ENCODE measurements around the gene ASTN2.

ASTN2 gene

GRCh38 chr9:116587919-116588318 lies 826.9 kb downstream of the ASTN2 start:
- DNase-seq = no peak

DNA sequence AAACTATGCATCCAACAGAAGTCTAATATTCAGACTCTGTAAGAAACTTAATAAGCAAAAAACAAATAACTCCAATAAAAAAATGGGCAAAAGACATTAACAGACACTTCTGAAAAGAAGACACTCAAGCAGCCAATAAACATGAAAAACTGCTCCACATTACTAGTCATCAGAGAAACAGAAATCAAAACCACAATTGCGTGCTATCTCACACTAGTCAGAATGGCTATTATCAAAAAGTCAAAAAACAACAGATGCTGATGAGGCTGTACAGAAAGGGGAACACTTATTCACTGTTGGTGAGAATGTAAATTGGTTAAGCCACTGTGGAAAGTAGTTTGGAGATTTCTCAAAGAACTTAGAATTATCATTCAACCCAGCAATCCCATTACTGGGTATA lies 829.0 kb downstream of the ASTN2 start:
- no peak for DNase-seq

- no peak for DNase-seq
These were observed 829.7 kb downstream of the ASTN2 start for GRCh38 chr9:116585204-116585603.

DNA sequence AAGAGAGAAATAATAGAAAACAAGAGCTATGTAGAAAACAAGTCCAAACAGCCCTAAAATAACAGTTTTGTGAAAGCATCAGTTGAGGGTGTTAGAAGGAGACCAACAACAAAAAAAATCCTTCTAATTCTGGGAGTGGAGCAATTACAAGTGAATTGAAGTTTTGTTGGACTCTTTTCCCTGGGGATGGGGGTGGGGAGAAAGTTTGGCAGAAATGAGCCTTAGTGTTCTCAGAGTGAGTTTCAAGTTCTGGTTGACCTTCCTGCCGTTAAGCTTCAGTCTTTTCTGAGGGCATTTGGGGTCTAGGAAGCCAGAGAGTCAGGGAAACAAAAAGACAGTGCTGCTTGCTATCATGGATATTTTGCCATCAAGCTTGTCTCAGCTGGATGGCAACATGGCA lies 834.0 kb downstream of the ASTN2 start:
- no peak for DNase-seq

DNA sequence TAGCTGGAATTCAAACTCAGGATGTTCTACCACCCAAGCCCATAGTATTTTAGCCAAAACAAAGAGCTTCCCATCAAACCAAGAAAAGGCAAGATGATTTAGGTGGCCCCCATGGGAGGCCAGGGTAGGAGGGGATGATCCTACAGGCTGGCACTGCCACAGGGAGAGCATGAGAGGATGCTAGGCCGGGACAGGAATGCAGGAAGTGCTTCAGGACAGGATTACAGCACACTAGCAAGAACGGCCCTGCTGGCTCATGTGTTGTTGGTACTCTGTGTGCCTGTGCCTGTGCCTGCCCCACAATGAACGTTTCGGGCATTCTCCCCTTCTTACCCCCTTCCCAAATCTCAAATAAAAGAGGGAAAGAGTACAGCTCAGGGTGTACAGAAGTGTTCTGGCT lies 838.5 kb downstream of the ASTN2 start:
- no peak for DNase-seq

DNA sequence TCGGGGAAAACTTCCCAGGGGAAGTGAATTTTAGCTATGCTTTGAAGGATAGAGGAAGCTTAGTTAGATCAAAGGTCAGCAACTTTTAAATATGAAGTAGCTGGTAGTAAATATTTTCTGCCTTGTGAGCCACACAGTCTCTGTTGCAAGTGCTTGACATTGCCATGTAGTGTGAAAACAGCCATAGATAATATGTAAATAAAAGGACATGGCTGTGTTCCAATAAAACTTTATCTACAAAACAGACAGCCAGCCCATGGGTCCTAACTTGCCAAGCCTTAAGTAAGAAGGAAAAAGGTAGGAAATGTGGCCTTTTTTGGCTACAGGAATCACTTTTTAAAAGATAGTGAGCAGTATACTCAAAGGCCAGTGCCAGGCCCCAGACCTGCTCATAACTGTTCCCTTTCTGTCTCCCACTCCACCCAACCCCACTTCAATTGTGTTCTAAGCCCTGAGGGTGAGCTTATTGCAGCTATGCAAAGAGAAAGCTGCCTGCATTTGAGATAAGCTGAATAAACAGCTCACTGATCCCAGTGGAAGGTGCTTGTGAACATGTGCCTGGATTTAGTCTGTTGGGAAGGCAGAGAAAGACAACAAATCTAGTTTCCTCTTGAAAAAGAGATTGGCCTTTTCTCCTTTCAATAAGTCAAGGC lies 840.7 kb downstream of the ASTN2 start:
- DNase-seq = no peak

DNA sequence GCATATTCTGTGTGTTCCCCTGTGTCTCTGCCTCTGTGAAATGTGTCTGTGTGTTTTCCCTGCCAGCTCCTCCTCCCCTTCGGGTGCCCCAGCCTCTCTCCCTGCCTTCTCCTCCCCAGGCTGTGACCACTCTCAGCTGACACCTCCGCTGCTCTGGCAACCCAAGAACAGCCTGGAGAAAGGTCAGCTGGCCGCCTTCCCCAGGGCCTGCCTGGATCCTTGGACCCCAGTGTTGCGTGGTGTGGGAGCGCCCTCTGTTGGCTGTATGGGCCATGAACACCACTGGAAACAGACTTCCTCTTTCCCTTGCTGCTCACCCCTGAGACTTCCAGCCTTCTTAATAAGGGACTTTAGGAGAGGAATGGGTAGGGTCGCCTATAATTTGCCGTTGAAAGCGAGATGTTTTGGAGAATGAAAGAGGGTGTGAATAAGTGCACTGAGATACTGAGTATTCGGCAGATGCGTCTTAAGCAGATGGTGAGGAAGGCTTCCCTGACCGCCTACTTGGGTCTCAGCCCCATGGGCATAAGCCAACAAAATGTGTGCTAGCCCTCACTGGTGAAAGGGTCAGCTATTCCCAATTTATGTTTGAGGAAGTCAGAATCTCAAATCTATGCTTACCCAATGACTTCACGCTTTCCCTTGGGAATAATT lies 842.6 kb downstream of the ASTN2 start:
- no peak for DNase-seq

DNA sequence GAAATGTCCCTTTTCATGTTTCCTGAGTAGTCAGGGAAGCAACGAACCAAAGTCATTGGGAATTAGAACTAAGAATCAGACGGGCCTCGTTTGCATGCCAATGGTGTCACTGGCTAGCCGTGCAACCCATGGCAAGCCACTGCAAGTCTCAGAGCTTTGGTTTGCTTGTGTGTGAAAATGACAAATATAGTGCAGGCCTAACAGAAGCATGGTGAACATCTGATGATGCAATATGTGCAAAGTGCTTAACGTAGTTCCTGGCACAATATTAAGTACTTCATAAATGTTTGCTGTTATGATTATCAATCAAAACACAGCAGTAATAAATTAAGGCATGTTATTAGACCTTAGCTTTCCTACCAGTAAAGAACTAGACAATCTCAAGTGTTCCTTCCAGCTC lies 845.7 kb downstream of the ASTN2 start:
- DNase-seq = no peak

GRCh38 chr9:116566677-116567488 lies 848.0 kb downstream of the ASTN2 start:
- no peak for DNase-seq

GRCh38 chr9:116565986-116566385 lies 848.9 kb downstream of the ASTN2 start:
- no peak for DNase-seq

DNA sequence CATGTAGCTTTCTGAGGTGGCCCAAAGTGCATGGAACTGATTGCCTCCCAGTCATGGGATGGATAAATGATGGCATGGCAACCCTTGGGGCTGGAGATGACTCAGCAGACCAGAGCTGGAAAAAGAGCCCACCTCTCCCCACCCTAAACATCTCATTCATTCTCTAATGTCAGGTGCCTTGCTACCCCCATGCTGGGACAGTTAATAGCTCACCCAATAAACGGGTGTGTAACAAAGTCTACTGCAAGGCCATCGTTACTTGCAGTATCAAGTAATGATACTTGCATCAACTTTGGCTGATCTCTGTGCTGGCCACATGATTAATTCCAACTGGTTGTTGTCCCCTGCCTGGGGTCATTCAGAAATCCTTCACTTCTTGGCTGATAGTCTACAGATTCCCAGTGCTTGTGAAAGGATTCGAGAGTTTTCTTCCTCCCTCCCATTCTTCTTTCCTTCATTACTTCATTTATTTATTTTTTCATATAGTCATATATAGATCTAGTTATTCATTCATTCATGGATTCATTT lies 850.5 kb downstream of the ASTN2 start:
- no peak for DNase-seq

- DNase-seq = no peak
These were observed 855.9 kb downstream of the ASTN2 start for GRCh38 chr9:116558818-116559540.

DNA sequence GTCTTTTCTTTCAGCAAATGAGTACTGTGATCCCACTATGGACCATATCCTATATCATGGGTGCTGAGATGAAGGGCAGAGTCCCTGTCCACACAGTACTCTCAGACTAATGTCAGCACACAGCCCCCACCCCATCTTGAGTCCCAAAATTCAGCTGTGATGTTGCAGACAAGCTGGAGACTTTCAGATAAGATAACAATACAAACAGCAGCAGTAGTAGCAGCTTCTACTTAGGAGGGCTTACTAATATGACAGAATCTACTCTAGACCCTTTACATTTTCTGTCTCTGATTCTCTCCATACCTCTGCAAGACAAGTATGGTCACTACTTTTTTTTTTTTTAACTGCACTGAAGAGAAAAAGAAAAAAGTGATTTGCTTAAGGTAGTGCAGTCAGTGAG lies 856.8 kb downstream of the ASTN2 start:
- DNase-seq = no peak

DNA sequence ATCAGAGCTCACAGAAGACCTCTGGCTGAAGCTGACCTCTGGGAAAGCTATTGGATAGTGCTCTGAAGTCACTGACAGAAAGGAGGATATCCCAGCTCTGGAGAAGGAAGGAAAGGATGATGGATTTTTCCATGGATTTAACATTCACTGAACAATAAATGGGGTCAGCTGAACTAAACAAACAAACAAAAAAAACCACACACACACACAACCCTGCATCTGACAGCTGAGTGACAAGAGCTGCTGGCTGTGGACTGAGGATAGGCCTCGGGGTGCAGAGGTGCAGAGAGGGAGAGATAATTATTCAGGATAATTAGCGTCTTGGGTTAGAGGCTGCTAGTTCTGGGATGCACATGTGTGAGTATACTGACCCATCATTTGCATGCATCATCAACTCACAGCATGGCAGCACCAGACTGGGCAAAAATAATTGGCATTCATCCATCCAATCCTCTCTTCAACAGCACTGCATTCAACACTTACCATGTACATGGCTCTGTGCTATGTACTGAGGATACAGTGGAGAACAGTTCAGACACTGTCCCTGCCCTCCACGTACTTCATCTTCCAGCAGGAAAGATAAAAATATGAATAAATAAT lies 859.2 kb downstream of the ASTN2 start:
- DNase-seq = no peak

- DNase-seq = no peak
These were observed 859.7 kb downstream of the ASTN2 start for GRCh38 chr9:116555119-116555518.

DNA sequence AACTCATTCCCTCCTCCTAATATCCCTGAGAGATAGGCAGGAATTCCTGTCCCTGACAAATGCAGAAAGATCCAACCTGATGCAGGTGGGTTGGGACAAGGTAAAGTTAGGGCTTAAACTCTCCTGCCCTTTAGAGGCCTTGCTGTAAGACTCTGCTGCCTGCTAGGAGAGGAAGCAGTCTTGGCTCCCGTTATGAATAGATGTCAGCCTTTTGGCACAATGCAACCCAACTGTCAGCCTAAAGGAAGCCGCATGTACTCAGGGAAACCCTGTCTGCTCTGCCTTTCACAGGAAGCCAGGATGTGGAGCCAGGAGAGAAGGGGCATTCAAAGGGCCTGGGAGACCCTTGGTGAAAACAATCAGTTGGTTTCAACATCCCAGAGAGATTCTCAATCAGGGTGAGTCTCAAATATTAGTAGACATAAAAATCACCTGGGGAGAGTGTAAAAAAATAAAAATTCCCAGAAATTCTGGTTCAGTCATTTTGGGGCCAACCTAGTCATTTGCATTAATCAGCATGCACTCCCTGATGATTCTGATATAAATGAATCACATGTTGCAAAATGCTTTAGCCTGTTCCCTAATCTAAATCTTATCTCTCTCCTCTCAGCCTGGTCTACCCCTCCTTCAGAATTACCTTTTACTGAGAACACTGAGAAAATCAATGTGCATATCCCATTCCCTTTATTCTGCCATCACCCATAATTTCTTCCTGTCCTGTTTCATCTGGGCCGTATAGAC lies 864.0 kb downstream of the ASTN2 start:
- no peak for DNase-seq

DNA sequence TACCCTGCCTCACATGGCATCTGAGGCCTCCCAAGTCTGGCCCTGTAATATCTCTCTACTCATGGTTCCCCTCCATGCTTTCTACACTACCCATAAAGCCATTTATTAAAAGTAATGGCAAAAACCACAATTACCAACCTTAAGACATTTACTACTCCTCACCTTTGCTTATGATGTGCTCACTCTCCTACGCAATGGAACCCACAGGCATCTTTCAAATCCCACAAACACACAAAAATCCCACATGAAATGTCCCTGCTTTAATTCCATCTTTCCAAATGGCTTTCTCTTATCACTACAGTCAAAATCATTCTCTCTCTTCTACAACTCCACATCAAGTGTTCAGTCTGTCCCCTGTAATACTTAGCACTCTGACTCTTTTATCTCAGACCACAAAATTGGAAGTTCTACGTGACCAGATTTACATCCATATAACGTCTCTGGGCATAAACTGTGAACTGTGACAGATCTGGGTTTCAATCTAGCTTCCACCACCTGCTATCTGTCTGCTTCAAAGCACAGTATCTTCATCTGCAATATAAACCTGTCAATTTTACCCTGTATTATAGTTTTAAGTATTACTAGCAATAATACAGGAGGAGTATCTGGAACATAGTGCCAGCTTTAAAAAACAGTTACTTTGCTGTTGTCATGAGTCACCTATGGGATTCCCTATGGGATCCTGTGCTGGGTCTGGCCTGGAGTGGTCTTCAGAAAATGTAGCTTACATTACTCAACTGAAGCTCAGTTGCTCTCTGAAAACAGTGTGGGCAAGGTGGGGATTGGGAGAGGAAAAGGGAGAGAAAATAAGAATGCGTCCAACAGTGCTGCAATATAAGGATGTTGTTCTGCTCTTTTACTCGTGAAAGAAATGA lies 864.8 kb downstream of the ASTN2 start:
- DNase-seq = no peak

- DNase-seq = no peak
These were observed 865.7 kb downstream of the ASTN2 start for GRCh38 chr9:116549061-116549664.

- no peak for DNase-seq
These were observed 867.0 kb downstream of the ASTN2 start for GRCh38 chr9:116547729-116548426.

Data from NCI-H2081 treated with DMSO at 0.1 percent for 48 hours (cell line).